Fibroblast of pulmonary artery (primary cell): ENCODE results near the gene SMARCD3.

Experiments used
- DNase-seq: peaks from one replicate; pipeline ENCODE4 v3.0.0-alpha.2; 2010; ENCODE audit warnings: low read depth
- H3K4me3 ChIP-seq: replicated peaks from 2 replicates; pipeline ENCODE4 v1.5.1; 2011; ENCODE audit warnings: low read depth, mild to moderate bottlenecking, control low read depth, low read length, moderate library complexity
- CTCF ChIP-seq: IDR thresholded peaks from 2 replicates; pipeline ENCODE4 v1.5.1; 2011; ENCODE audit warnings: mild to moderate bottlenecking, control low read depth, low read length, inconsistent platforms; ENCODE audit errors: missing control alignments

The SMARCD3 gene

DNA sequence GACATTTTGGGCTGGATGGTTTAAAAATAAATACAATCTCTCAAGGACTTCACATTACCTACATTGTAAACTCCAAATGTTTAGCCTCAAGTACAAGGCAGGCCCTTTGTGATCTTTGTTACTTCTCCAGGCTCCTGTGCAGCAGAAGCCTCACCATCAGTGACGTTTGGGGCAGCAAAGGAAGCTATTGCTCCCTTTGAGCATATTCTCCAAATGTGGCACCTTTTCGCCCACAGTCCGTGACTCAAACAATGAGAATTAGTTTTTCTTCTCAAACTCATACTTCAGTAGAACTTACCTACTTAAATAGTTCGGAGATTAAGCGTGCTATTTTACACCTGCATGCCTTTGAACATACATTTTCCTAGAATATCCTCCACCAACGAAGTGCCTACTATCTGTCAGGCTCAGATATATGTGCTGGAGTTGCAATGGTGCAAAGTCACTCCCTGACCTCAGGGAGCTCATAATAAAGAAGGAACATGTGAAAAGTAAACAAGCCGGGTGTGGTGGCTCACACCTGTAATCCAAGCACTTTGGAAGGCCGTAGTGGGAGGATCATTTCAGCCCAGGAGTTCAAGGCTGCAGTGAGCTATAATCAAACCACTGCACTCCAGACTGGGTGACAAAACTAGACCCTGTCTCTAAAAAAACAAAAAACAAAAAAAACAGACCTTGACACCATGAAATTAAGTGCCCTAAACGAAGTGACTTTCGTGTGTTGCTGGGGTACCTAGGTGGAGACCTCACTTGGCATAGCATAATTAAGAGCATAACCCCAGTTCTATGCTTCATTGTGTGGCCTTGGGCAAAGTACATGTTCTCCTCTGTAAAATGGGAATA is 20.2 kb downstream of the SMARCD3 start:
- TF ChIP-seq CTCF, result no peak
- H3K4me3 ChIP-seq, result peak overlapping the region; percentile 88
- DNase-seq, result no peak

DNA sequence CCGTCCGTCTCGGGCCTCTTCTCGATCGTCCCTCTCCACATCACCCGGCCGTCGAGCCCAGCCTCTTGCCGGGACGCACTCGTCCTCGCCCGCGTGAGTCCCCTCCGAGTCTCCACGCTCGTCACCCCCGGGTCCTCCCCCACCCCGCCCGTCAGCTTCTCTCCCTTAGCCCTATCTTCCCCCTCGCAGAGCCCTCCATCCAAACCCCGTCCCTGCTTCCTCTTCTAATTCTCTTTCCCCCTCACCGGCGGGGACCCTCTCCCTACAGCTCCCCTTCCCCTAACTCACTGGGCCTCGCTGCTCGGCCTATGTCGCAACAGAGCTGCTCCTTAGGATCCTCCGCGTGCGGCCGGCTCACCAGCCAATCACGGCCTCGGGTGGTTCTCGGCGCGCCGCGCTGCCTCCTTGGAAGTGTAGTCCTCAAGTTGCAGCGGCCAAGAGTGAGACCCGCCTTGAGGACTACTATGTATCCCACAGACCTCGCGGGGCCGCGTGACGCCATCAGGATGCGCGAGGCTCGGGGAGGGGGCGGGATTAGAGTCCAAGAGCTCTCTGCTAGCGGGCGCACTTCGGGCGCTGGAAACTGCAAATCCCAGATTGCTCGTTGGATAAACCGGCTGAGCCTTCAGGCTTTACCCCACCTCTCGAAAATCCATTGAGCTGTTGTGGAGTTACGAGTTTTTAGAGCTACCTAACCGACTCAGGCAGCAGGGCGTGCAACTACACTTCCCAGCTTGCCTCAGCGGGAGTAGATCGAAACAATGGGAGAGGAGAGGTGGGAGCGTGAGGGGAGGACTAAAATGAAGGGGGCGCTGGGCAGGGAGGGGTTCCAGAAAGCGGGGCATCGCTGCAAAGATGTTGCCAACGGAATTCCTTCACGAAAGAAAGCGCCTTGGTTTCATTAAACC is 21.4 kb downstream of the SMARCD3 start, which contains the start of gene ABCF2:
Gene ABCF2 (minus strand): TSS at position 331 of the 908 bp plus-strand sequence. CDS start 747 bp downstream, outside the sequence.
- peak within 1 kb of the TSS; percentile 88 for H3K4me3 ChIP-seq
- peak; percentile 99 for DNase-seq
- TF ChIP-seq CTCF, result no peak

- no peak for TF ChIP-seq CTCF
- no peak for DNase-seq
- H3K4me3 ChIP-seq, result peak overlapping the region; percentile 88
Observed at GRCh38 chr7:151226560-151226874, 22.0 kb downstream of the SMARCD3 start.

DNA sequence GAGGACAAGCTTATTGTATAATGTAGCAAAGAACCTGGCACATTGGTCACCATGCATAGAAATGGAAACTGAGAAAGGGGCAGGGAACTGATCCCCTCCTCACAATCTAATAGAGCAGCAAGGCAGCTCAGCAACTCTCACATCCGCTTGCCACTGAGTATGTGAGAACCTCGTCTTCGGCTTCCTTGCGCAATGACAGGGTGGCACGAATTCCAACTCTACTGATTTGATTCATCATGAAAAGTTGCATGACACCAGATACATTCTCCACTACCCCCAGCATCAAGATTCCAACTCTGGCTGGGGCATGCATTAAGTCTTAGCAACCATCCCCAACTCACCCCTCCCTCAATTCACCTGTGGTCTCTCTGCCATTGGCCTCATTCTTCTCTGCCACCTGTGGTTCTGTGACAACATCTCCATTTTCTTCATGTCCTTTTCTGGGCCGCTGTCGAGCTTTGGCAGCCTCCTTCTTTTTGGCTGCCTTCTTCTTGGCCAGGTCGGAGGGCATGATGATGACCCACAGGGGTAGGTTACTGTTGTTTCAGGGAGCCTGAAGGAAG is 22.5 kb downstream of the SMARCD3 start:
- no peak for DNase-seq
- no peak for TF ChIP-seq CTCF
- peak overlapping the region; percentile 88 for H3K4me3 ChIP-seq

DNA sequence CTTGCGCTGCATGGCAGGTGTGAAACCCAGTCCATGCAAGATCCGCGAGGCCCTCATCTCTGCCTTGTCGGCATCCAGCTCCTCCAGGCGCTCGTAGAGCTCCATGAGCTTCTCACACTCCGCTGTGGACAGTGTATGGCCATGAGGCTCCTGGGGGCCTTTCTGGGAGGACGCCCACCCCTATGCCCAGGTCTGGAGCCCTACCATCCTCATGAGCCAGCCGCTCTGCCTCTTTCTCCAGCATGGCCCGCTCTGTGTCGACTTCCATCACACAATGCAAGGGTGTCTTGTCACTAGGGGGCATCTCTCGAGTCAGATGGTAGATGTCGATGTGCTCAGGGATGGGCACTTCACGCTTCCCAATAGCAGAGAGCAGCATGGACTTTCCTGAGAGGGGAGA is 24.8 kb downstream of the SMARCD3 start:
- no peak for DNase-seq
- TF ChIP-seq CTCF, result no peak
- H3K4me3 ChIP-seq, result no peak overlapping the region

DNA sequence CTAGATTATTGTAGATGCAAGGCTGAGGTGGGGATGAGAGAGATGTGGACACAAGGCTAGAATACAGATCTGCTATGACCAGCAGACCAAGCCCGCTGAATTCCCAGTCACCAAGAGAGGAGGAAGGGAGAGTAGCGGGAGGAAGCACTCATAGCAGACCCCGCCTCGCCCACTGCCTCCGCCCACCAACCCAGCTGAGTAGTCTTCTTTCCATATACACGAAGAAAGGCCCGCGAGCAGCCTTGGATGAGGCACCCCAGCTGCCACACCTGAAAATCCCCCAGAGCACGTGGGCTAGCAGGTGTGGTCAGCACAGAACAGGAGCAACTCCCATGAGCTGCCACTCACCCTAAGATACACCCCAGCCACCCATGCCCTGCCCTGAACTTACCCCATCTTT is 30.3 kb downstream of the SMARCD3 start:
- no peak for DNase-seq
- no peak overlapping the region for H3K4me3 ChIP-seq
- no peak for TF ChIP-seq CTCF
